Measurements from ENCODE around the gene CABLES2. TPM values are rescaled to one million over a fixed set of nuclear protein-coding genes. Genes with fewer than 3 reads are reported as not detected.

Gene CABLES2
- total and polyA plus RNA-seq, 4 experiments from 2014 or later = 0.45 to 7.5 (median 3.8) TPM

GRCh38 chr20:62430866-62431447, 23.9 kb upstream of the CABLES2 start:
- no peak for DNase-seq
- intact Hi-C loops (cut with micrococcal nuclease) = no loop called here
- peaks cover 0 to 3% (median 0%) of the 10 kb centered on the region in 8 donors for H3K9me3 Mint-ChIP-seq
- H3K9me3 ChIP-seq (ENCODE audit: control insufficient read depth in 1 of 2, low read length in 2 of 2) = no peaks in the 10 kb centered on the region
- H3K36me3 Mint-ChIP-seq = no peaks in the 10 kb centered on the region
- peaks cover 15 to 27% of the 10 kb centered on the region in 2 donors for H3K27me3 Mint-ChIP-seq
- POLR2A ChIA-PET (ENCODE audit: partially characterized antibody) = no interaction called here
- no peak overlapping the region for H3K27ac ChIP-seq (ENCODE audit: low read depth, low read length)
- H3K4me3 Mint-ChIP-seq = no peak overlapping the region
- H3K27me3 ChIP-seq (ENCODE audit: insufficient read depth, low read length) = peaks cover 4% of the 10 kb centered on the region
- CTCF ChIA-PET (ENCODE audit: partially characterized antibody) = no interaction called here
- no peak overlapping the region for H3K4me3 ChIP-seq (ENCODE audit: low read length in 2 of 2)
- H3K36me3 ChIP-seq (ENCODE audit: insufficient read depth, low read length) = no peaks in the 10 kb centered on the region
- H3K27ac Mint-ChIP-seq = no peak overlapping the region
- no peaks in the 10 kb centered on the region for H3K4me1 ChIP-seq (ENCODE audit: insufficient read depth, low read length)
- H3K4me1 Mint-ChIP-seq = peaks cover 0 to 2% (median 0%) of the 10 kb centered on the region in 4 donors

GRCh38 chr20:62430311-62430853, 23.3 kb upstream of the CABLES2 start:
- Histone ChIP-seq H3K4me3 (ENCODE audit: low read length in 2 of 2) (no peak overlapping the region), H3K27me3 (ENCODE audit: insufficient read depth, low read length) (peaks cover 4% of the 10 kb centered on the region), H3K4me1 (ENCODE audit: insufficient read depth, low read length) (no peaks in the 10 kb centered on the region), H3K9me3 (ENCODE audit: control insufficient read depth in 1 of 2, low read length in 2 of 2) (no peaks in the 10 kb centered on the region), H3K36me3 (ENCODE audit: insufficient read depth, low read length) (no peaks in the 10 kb centered on the region), H3K27ac (ENCODE audit: low read depth, low read length) (no peak overlapping the region)
- H3K9me3 Mint-ChIP-seq = peaks cover 0 to 4% (median 0%) of the 10 kb centered on the region in 8 donors
- no peaks in the 10 kb centered on the region for H3K36me3 Mint-ChIP-seq
- POLR2A ChIA-PET (ENCODE audit: partially characterized antibody) = no interaction called here
- H3K4me3 Mint-ChIP-seq = no peak overlapping the region
- CTCF ChIA-PET (ENCODE audit: partially characterized antibody) = no interaction called here
- intact Hi-C loops (cut with micrococcal nuclease) = no loop called here
- H3K4me1 Mint-ChIP-seq = peaks cover 0 to 2% (median 0%) of the 10 kb centered on the region in 4 donors
- peaks cover 12 to 22% of the 10 kb centered on the region in 2 donors for H3K27me3 Mint-ChIP-seq
- H3K27ac Mint-ChIP-seq = no peak overlapping the region
- DNase-seq = no peak

GRCh38 chr20:62429455-62430310, 22.6 kb upstream of the CABLES2 start:
- no peak overlapping the region for H3K4me3 ChIP-seq (ENCODE audit: low read length in 2 of 2)
- H3K27ac ChIP-seq (ENCODE audit: low read depth, low read length) = no peak overlapping the region
- H3K9me3 Mint-ChIP-seq = peaks cover 0 to 3% (median 0%) of the 10 kb centered on the region in 8 donors
- ChIA-PET POLR2A (ENCODE audit: partially characterized antibody) (no interaction called here), CTCF (ENCODE audit: partially characterized antibody) (interaction anchor here (1.0 kb wide), 1 partner anchor 10 kb away, joined by 3 read pairs; no protein-coding TSS in a partner anchor)
- H3K36me3 ChIP-seq (ENCODE audit: insufficient read depth, low read length) = no peaks in the 10 kb centered on the region
- intact Hi-C loops (cut with micrococcal nuclease) = no loop called here
- peak overlapping the region in 1 of 7 donors; percentile 75 for H3K27ac Mint-ChIP-seq
- no peak for DNase-seq
- H3K4me3 Mint-ChIP-seq = no peak overlapping the region
- peaks cover 9 to 17% of the 10 kb centered on the region in 2 donors for H3K27me3 Mint-ChIP-seq
- peaks cover 0 to 2% (median 0%) of the 10 kb centered on the region in 4 donors for H3K4me1 Mint-ChIP-seq
- no peaks in the 10 kb centered on the region for H3K27me3 ChIP-seq (ENCODE audit: insufficient read depth, low read length)
- no peaks in the 10 kb centered on the region for H3K4me1 ChIP-seq (ENCODE audit: insufficient read depth, low read length)
- H3K36me3 Mint-ChIP-seq = no peaks in the 10 kb centered on the region
- no peaks in the 10 kb centered on the region for H3K9me3 ChIP-seq (ENCODE audit: control insufficient read depth in 1 of 2, low read length in 2 of 2)

GRCh38 chr20:62428396-62429295, 21.6 kb upstream of the CABLES2 start:
- intact Hi-C loops (cut with micrococcal nuclease) = no loop called here
- no peak overlapping the region for H3K4me3 ChIP-seq (ENCODE audit: low read length in 2 of 2)
- no peaks in the 10 kb centered on the region for H3K27me3 ChIP-seq (ENCODE audit: insufficient read depth, low read length)
- H3K27me3 Mint-ChIP-seq = peaks cover 5 to 14% of the 10 kb centered on the region in 2 donors
- H3K9me3 Mint-ChIP-seq = peaks cover 0 to 3% (median 0%) of the 10 kb centered on the region in 8 donors
- peaks cover 0 to 2% (median 0%) of the 10 kb centered on the region in 4 donors for H3K4me1 Mint-ChIP-seq
- ChIA-PET CTCF (ENCODE audit: partially characterized antibody) (interaction anchor here (1.0 kb wide), 1 partner anchor 11 kb away, joined by 3 read pairs; no protein-coding TSS in a partner anchor), POLR2A (ENCODE audit: partially characterized antibody) (no interaction called here)
- no peaks in the 10 kb centered on the region for H3K36me3 Mint-ChIP-seq
- no peak overlapping the region for H3K27ac ChIP-seq (ENCODE audit: low read depth, low read length)
- no peak overlapping the region for H3K27ac Mint-ChIP-seq
- no peak overlapping the region for H3K4me3 Mint-ChIP-seq
- no peaks in the 10 kb centered on the region for H3K4me1 ChIP-seq (ENCODE audit: insufficient read depth, low read length)
- H3K9me3 ChIP-seq (ENCODE audit: control insufficient read depth in 1 of 2, low read length in 2 of 2) = no peaks in the 10 kb centered on the region
- DNase-seq = no peak
- H3K36me3 ChIP-seq (ENCODE audit: insufficient read depth, low read length) = no peaks in the 10 kb centered on the region

GRCh38 chr20:62428002-62428372, 20.9 kb upstream of the CABLES2 start:
- CTCF ChIA-PET (ENCODE audit: partially characterized antibody) = no interaction called here
- Histone ChIP-seq H3K4me1 (ENCODE audit: insufficient read depth, low read length) (no peaks in the 10 kb centered on the region), H3K27me3 (ENCODE audit: insufficient read depth, low read length) (no peaks in the 10 kb centered on the region), H3K36me3 (ENCODE audit: insufficient read depth, low read length) (no peaks in the 10 kb centered on the region), H3K4me3 (ENCODE audit: low read length in 2 of 2) (no peak overlapping the region), H3K27ac (ENCODE audit: low read depth, low read length) (no peak overlapping the region), H3K9me3 (ENCODE audit: control insufficient read depth in 1 of 2, low read length in 2 of 2) (no peaks in the 10 kb centered on the region)
- no peak overlapping the region for H3K4me3 Mint-ChIP-seq
- DNase-seq = no peak
- intact Hi-C loops (cut with micrococcal nuclease) = no loop called here
- peaks cover 4 to 13% of the 10 kb centered on the region in 2 donors for H3K27me3 Mint-ChIP-seq
- no peaks in the 10 kb centered on the region for H3K36me3 Mint-ChIP-seq
- H3K4me1 Mint-ChIP-seq = peaks cover 0 to 2% (median 0%) of the 10 kb centered on the region in 4 donors
- peaks cover 0 to 3% (median 0%) of the 10 kb centered on the region in 8 donors for H3K9me3 Mint-ChIP-seq
- POLR2A ChIA-PET (ENCODE audit: partially characterized antibody) = no interaction called here
- no peak overlapping the region for H3K27ac Mint-ChIP-seq

- CTCF ChIA-PET (ENCODE audit: partially characterized antibody) = no interaction called here
- intact Hi-C loops (cut with micrococcal nuclease) = no loop called here
Observed at GRCh38 chr20:62427172-62428001, 20.3 kb upstream of the CABLES2 start, which contains the start of gene RBBP8NL. TSS of gene RBBP8NL (minus strand) at chr20:62427539. CDS start at chr20:62419647, 7,892 bp downstream.

More at GRCh38 chr20:62427172-62428001, 20.3 kb upstream of the CABLES2 start, which contains the start of gene RBBP8NL:
- Histone ChIP-seq H3K36me3 (ENCODE audit: insufficient read depth, low read length) (no peaks in the 10 kb centered on the region), H3K27me3 (ENCODE audit: insufficient read depth, low read length) (no peaks in the 10 kb centered on the region), H3K9me3 (ENCODE audit: control insufficient read depth in 1 of 2, low read length in 2 of 2) (no peaks in the 10 kb centered on the region), H3K27ac (ENCODE audit: low read depth, low read length) (no peak within 1 kb of the TSS), H3K4me3 (ENCODE audit: low read length in 2 of 2) (no peak within 1 kb of the TSS), H3K4me1 (ENCODE audit: insufficient read depth, low read length) (no peaks in the 10 kb centered on the region)
- no peak within 1 kb of the TSS for H3K4me3 Mint-ChIP-seq
- peaks cover 0 to 3% (median 0%) of the 10 kb centered on the region in 8 donors for H3K9me3 Mint-ChIP-seq
- DNase-seq = no peak
- POLR2A ChIA-PET (ENCODE audit: partially characterized antibody) = no interaction called here
- H3K4me1 Mint-ChIP-seq = peaks cover 0 to 2% (median 0%) of the 10 kb centered on the region in 4 donors
- H3K36me3 Mint-ChIP-seq = no peaks in the 10 kb centered on the region
- no peak within 1 kb of the TSS for H3K27ac Mint-ChIP-seq
- H3K27me3 Mint-ChIP-seq = peaks cover 4 to 12% of the 10 kb centered on the region in 2 donors

Measured in CD4-positive, alpha-beta memory T cell (primary cell).